Liver (tissue), 9 donors: ENCODE measurements around the gene TNFRSF21. TPM values are rescaled to one million over a fixed set of nuclear protein-coding genes. Genes with fewer than 3 reads are reported as not detected.

Experiments used
- DNase-seq: peaks from one replicate; pipeline ENCODE4 v3.0.0-alpha.2; 2017; ENCODE audit warnings: low spot score
- H3K27ac ChIP-seq, 2 donors: one replicate each; pipeline ENCODE4 v1.7.0; 2013; ENCODE audit warnings: inconsistent platforms in 2 of 2, low read length in 2 of 2, control low read depth in 1 of 2, low read depth in 1 of 2, mild to moderate bottlenecking in 1 of 2
- H3K27me3 ChIP-seq, 4 donors: one replicate each; pipeline versions ENCODE4 v1.6.1 to v1.7.0; 2013; ENCODE audit warnings: low read length in 3 of 4, inconsistent platforms in 1 of 4, mild to moderate bottlenecking in 1 of 4, moderate library complexity in 1 of 4; ENCODE audit not compliant: control insufficient read depth in 4 of 4, insufficient read depth in 4 of 4
- H3K36me3 ChIP-seq, 4 donors: one replicate each; pipeline versions ENCODE4 v1.6.1 to v1.7.0; 2013; ENCODE audit warnings: low read length in 3 of 4, mild to moderate bottlenecking in 3 of 4, low read depth in 1 of 4, moderate library complexity in 1 of 4; ENCODE audit not compliant: control insufficient read depth in 4 of 4, insufficient read depth in 3 of 4
- H3K4me1 ChIP-seq, 4 donors: one replicate each; pipeline versions ENCODE4 v1.6.1 to v1.7.0; 2013; ENCODE audit warnings: low read length in 3 of 4, mild to moderate bottlenecking in 3 of 4, moderate library complexity in 1 of 4; ENCODE audit not compliant: control insufficient read depth in 4 of 4, insufficient read depth in 4 of 4
- H3K4me3 ChIP-seq, 3 donors: one replicate each; pipeline versions ENCODE4 v1.6.1 to v1.7.0; 2013; ENCODE audit warnings: low read length in 3 of 3, control low read depth in 1 of 3, low read depth in 1 of 3, mild to moderate bottlenecking in 1 of 3
- H3K9ac ChIP-seq, 2 donors: one replicate each; pipeline ENCODE4 v1.7.0; 2013; ENCODE audit warnings: low read length in 2 of 2, mild to moderate bottlenecking in 2 of 2, moderate library complexity in 2 of 2, control low read depth in 1 of 2, low read depth in 1 of 2
- H3K9me3 ChIP-seq, 4 donors: one replicate each; pipeline versions ENCODE4 v1.6.1 to v1.7.0; 2013; ENCODE audit warnings: low read length in 3 of 4; ENCODE audit not compliant: control insufficient read depth in 4 of 4
- EGR1 ChIP-seq, 2 donors: IDR thresholded peaks; 2 replicates each; pipeline ENCODE4 v1.6.1; 2016 to 2018; ENCODE audit warnings: antibody characterized with exemption in 2 of 2, low read depth in 2 of 2
- FOXA1 ChIP-seq: IDR thresholded peaks from 2 replicates; pipeline ENCODE4 v1.6.1; 2016; ENCODE audit warnings: antibody characterized with exemption
- FOXA2 ChIP-seq: IDR thresholded peaks from 2 replicates; pipeline ENCODE4 v1.6.1; 2016; ENCODE audit warnings: antibody characterized with exemption
- GABPA ChIP-seq, 2 donors: IDR thresholded peaks in 1 of 2; conservative IDR thresholded peaks in 1 of 2; 2 replicates each; pipeline ENCODE4 v1.6.1; 2016; ENCODE audit warnings: antibody characterized with exemption in 2 of 2, mild to moderate bottlenecking in 1 of 2, moderate library complexity in 1 of 2
- HNF4A ChIP-seq, 2 donors: conservative IDR thresholded peaks; 2 replicates each; pipeline ENCODE4 v1.6.1; 2016; ENCODE audit warnings: antibody characterized with exemption in 2 of 2, mild to moderate bottlenecking in 2 of 2
- HNF4G ChIP-seq: IDR thresholded peaks from 2 replicates; pipeline ENCODE4 v1.6.1; 2016; ENCODE audit warnings: antibody characterized with exemption
- JUND ChIP-seq, 2 donors: IDR thresholded peaks; 2 replicates each; pipeline ENCODE4 v1.6.1; 2016; ENCODE audit warnings: antibody characterized with exemption in 2 of 2
- RAD21 ChIP-seq, 2 donors: IDR thresholded peaks; 2 replicates each; pipeline ENCODE4 v1.6.1; 2016; ENCODE audit warnings: antibody characterized with exemption in 2 of 2, mild to moderate bottlenecking in 2 of 2
- RXRA ChIP-seq, 2 donors: IDR thresholded peaks; 2 replicates each; pipeline ENCODE4 v1.6.1; 2017 to 2018; ENCODE audit warnings: antibody characterized with exemption in 2 of 2, mild to moderate bottlenecking in 1 of 2
- SP1 ChIP-seq: IDR thresholded peaks from 2 replicates; pipeline ENCODE4 v1.6.1; 2018; ENCODE audit warnings: antibody characterized with exemption, mild to moderate bottlenecking
- TAF1 ChIP-seq: conservative IDR thresholded peaks from 2 replicates; pipeline ENCODE4 v1.6.1; 2016; ENCODE audit warnings: antibody characterized with exemption, mild to moderate bottlenecking
- YY1 ChIP-seq: IDR thresholded peaks from 2 replicates; pipeline ENCODE4 v1.6.1; 2016; ENCODE audit warnings: antibody characterized with exemption, mild to moderate bottlenecking
- WGBS: extraction: QIAGEN DNeasy Blood & Tissue Kit; methylation state at CpG from one replicate; pipeline ENCODE4 v1.1.7; 2013; 5-methylcytosine and 5-hydroxymethylcytosine counted together
- polyA plus RNA-seq, 2 donors: library from polyadenylated mRNA; stranded (reverse) in 1 of 2; unstranded in 1 of 2; fragments of 200-250 nt in 1 of 2; fragments of >200 nt in 1 of 2; fragmentation: Nextera tagmentation in 1 of 2; extraction: Ambion mirVana in 1 of 2; gene quantifications; one replicate each; pipeline versions ENCODE4 v1.2.1 to v1.2.3, GENCODE V29; 2013 to 2015
- total RNA-seq, 2 donors: library from RNA; depleted of rRNA; stranded (reverse); fragments of >200 nt; gene quantifications; one replicate each; pipeline ENCODE4 v1.2.3, GENCODE V29; 2014
- TF ChIP-seq, protein P1 (sequence below): IDR thresholded peaks from 2 replicates; pipeline ENCODE4 v1.6.1; 2016; ENCODE audit warnings: antibody characterized with exemption
- TF ChIP-seq, protein P2 (sequence below): fragments of 150-350 bp; IDR thresholded peaks from 2 replicates; pipeline ENCODE4 v1.5.1; 2017; ENCODE audit warnings: improper control_type of control experiment, low read depth, low read length; ENCODE audit not compliant: missing input control
- TF ChIP-seq, protein P3 (sequence below): IDR thresholded peaks from 2 replicates; pipeline ENCODE4 v1.6.1; 2016; ENCODE audit warnings: antibody characterized with exemption, mild to moderate bottlenecking
- TF ChIP-seq, protein P4 (sequence below): IDR thresholded peaks from 2 replicates; pipeline ENCODE4 v1.6.1; 2016; ENCODE audit warnings: antibody characterized with exemption
- donor health status: healthy.
- donor health status: healthy.
- donor health status: healthy.
- donor health status: healthy.
- donor health status: healthy.

Gene TNFRSF21
- total and polyA plus RNA-seq, 4 donors: 2.1 to 3.2 (median 2.9) TPM

DNA sequence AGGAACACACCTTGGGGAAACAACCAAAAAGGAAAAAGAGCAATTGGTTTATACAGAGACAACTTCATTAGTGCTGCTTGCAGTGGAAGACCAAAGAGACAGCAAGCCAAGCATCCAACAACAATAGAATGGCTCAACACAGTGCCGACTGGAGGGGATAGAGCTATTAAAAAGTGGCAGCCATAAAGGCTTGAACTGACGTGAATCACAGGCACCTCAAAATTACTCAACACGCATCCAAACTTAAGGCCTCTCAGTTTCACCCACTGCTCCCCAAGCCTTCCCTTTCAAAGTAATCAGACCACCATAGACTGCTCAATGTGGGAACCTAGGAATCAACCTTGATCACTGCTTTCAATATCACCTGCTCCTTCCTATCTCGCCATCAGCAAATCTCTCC is 9.7 kb downstream of the TNFRSF21 start:
- TF ChIP-seq TAF1 (no peak), RAD21 (IDR thresholded peaks at IDR 0.05) (no peak), SP1 (no peak), YY1 (no peak), GABPA (IDR thresholded peaks at IDR 0.05 in 1 of 2, conservative IDR thresholded peaks at IDR 0.05 in 1 of 2) (no peak), EGR1 (IDR thresholded peaks at IDR 0.05; ENCODE audit: low read depth in 2 of 2) (no peak), HNF4G (no peak), JUND (IDR thresholded peaks at IDR 0.05) (no peak)
- TF ChIP-seq, protein P1, sequence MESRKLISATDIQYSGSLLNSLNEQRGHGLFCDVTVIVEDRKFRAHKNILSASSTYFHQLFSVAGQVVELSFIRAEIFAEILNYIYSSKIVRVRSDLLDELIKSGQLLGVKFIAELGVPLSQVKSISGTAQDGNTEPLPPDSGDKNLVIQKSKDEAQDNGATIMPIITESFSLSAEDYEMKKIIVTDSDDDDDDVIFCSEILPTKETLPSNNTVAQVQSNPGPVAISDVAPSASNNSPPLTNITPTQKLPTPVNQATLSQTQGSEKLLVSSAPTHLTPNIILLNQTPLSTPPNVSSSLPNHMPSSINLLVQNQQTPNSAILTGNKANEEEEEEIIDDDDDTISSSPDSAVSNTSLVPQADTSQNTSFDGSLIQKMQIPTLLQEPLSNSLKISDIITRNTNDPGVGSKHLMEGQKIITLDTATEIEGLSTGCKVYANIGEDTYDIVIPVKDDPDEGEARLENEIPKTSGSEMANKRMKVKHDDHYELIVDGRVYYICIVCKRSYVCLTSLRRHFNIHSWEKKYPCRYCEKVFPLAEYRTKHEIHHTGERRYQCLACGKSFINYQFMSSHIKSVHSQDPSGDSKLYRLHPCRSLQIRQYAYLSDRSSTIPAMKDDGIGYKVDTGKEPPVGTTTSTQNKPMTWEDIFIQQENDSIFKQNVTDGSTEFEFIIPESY: no peak
- TF ChIP-seq, protein P2, sequence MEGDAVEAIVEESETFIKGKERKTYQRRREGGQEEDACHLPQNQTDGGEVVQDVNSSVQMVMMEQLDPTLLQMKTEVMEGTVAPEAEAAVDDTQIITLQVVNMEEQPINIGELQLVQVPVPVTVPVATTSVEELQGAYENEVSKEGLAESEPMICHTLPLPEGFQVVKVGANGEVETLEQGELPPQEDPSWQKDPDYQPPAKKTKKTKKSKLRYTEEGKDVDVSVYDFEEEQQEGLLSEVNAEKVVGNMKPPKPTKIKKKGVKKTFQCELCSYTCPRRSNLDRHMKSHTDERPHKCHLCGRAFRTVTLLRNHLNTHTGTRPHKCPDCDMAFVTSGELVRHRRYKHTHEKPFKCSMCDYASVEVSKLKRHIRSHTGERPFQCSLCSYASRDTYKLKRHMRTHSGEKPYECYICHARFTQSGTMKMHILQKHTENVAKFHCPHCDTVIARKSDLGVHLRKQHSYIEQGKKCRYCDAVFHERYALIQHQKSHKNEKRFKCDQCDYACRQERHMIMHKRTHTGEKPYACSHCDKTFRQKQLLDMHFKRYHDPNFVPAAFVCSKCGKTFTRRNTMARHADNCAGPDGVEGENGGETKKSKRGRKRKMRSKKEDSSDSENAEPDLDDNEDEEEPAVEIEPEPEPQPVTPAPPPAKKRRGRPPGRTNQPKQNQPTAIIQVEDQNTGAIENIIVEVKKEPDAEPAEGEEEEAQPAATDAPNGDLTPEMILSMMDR: no peak
- TF ChIP-seq, protein P3, sequence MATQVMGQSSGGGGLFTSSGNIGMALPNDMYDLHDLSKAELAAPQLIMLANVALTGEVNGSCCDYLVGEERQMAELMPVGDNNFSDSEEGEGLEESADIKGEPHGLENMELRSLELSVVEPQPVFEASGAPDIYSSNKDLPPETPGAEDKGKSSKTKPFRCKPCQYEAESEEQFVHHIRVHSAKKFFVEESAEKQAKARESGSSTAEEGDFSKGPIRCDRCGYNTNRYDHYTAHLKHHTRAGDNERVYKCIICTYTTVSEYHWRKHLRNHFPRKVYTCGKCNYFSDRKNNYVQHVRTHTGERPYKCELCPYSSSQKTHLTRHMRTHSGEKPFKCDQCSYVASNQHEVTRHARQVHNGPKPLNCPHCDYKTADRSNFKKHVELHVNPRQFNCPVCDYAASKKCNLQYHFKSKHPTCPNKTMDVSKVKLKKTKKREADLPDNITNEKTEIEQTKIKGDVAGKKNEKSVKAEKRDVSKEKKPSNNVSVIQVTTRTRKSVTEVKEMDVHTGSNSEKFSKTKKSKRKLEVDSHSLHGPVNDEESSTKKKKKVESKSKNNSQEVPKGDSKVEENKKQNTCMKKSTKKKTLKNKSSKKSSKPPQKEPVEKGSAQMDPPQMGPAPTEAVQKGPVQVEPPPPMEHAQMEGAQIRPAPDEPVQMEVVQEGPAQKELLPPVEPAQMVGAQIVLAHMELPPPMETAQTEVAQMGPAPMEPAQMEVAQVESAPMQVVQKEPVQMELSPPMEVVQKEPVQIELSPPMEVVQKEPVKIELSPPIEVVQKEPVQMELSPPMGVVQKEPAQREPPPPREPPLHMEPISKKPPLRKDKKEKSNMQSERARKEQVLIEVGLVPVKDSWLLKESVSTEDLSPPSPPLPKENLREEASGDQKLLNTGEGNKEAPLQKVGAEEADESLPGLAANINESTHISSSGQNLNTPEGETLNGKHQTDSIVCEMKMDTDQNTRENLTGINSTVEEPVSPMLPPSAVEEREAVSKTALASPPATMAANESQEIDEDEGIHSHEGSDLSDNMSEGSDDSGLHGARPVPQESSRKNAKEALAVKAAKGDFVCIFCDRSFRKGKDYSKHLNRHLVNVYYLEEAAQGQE: no peak
- TF ChIP-seq, protein P4, sequence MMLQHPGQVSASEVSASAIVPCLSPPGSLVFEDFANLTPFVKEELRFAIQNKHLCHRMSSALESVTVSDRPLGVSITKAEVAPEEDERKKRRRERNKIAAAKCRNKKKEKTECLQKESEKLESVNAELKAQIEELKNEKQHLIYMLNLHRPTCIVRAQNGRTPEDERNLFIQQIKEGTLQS: no peak
- no peak overlapping the region for H3K4me3 ChIP-seq
- no peak overlapping the region for H3K9ac ChIP-seq
- no peak for DNase-seq
- H3K4me1 ChIP-seq: no peaks in the 10 kb centered on the region
- H3K27ac ChIP-seq: no peak overlapping the region
- H3K36me3 ChIP-seq: no peaks in the 10 kb centered on the region
- 88% methylated on average over 4 of the region's 4 CpGs for whole genome bisulfite sequencing
- H3K9me3 ChIP-seq: no peaks in the 10 kb centered on the region
- H3K27me3 ChIP-seq: peaks cover 0 to 3% (median 0%) of the 10 kb centered on the region in 4 donors

DNA sequence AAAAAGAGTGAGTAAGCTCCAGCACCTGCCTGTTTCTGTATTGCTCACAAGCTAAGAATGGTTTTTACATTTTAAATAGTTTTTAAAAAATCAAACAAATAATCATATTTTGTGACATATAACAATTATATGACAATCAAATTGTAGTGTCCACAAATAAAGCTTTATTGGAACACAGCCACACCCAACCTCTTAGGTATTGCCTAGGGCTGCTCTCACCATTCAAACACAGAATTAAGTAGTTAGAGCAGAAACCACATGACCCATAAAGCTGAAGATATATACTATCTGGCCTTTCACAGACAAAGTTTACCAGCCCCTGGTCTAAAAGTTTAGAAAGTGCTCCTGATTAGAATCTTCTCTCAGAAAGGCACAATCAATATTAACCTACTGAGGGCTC is 11.2 kb downstream of the TNFRSF21 start:
- Histone ChIP-seq H3K9ac (no peak overlapping the region), H3K27me3 (peaks cover 0 to 3% (median 0%) of the 10 kb centered on the region in 4 donors), H3K4me1 (no peaks in the 10 kb centered on the region), H3K36me3 (no peaks in the 10 kb centered on the region), H3K27ac (no peak overlapping the region), H3K9me3 (no peaks in the 10 kb centered on the region), H3K4me3 (no peak overlapping the region)
- DNase-seq: no peak
- TF ChIP-seq, protein P3: no peak
- no peak for TF ChIP-seq HNF4G
- TF ChIP-seq, protein P2: no peak
- TF ChIP-seq JUND (IDR thresholded peaks at IDR 0.05): no peak
- TF ChIP-seq YY1: no peak
- no peak for TF ChIP-seq HNF4A (conservative IDR thresholded peaks at IDR 0.05)
- TF ChIP-seq, protein P4: no peak
- TF ChIP-seq TAF1: no peak
- no peak for TF ChIP-seq GABPA (IDR thresholded peaks at IDR 0.05 in 1 of 2, conservative IDR thresholded peaks at IDR 0.05 in 1 of 2)
- TF ChIP-seq RAD21 (IDR thresholded peaks at IDR 0.05): no peak
- TF ChIP-seq FOXA1: no peak
- TF ChIP-seq RXRA (IDR thresholded peaks at IDR 0.05): no peak
- no peak for TF ChIP-seq FOXA2
- no peak for TF ChIP-seq SP1
- no peak for TF ChIP-seq EGR1 (IDR thresholded peaks at IDR 0.05; ENCODE audit: low read depth in 2 of 2)
